ENCODE data around the gene CNTN3.

GRCh38 chr3:74613060-74613459 is 1.4 kb downstream of the CNTN3 start:
- TF ChIP-seq GATA2 (IDR thresholded peaks at IDR 0.05; ENCODE audit: low read depth, low read length), result no peak
- TF ChIP-seq GATA3 (IDR thresholded peaks at IDR 0.05; ENCODE audit: low read depth, low read length), result no peak
